SK-N-SH (cell line): ENCODE results near the gene SAE1.

Experiments used
- FOXJ3 ChIP-seq: sonication (generic); formaldehyde crosslinking; IDR thresholded peaks from 2 replicates; pipeline ENCODE4 v1.5.1; 2020; ENCODE audit warnings: mild to moderate bottlenecking, missing genetic modification reagents
- POLR2AphosphoS5 ChIP-seq: IDR thresholded peaks from 2 replicates; pipeline ENCODE4 v1.6.1; 2012; ENCODE audit warnings: low read depth, low read length
- TF ChIP-seq, protein P1 (sequence below): fragments of 200-600 bp; sonication (generic); IDR thresholded peaks from 2 replicates; pipeline ENCODE4 v1.6.1; 2017; ENCODE audit warnings: antibody characterized with exemption, mild to moderate bottlenecking, moderate library complexity

DNA sequence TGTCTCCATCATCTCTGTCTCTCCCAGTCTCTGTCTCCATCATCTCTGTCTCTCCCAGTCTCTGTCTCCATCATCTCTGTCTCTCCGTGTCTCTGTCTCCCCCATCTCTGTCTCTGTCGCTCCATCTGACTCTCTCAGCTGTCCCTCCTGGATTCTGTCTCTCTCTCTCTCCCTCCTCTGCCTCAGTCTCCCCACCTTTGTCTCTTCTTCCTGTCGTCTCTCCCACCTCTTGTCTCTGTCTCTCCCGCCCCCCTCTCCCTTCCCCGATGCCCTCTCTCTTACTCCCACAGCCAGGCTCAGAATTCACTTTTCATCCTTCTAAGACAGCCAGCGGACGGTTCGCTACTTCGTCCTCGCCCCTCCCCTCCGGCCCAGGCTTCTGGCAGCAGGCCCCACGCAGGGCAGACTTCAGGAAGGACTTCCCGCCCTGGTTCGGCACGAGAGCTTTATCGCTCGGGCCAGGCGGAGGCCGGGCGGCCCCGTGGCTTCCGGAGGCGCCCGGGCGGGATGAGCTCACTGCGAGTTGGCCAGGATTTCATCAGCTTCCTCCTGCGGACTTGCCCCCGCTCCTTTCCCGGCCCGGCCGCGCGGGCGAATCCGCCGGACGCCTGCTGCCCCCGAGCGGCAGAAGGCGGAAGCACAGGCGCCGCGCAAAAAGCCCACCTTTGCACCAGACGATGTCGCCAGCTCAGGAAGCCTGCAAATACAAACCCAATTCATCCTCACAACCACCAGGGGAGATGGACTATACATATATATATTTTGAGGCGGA is 113.3 kb downstream of the SAE1 start:
- no peak for TF ChIP-seq FOXJ3 (CRISPR knock-in tag)
- TF ChIP-seq, protein P1, sequence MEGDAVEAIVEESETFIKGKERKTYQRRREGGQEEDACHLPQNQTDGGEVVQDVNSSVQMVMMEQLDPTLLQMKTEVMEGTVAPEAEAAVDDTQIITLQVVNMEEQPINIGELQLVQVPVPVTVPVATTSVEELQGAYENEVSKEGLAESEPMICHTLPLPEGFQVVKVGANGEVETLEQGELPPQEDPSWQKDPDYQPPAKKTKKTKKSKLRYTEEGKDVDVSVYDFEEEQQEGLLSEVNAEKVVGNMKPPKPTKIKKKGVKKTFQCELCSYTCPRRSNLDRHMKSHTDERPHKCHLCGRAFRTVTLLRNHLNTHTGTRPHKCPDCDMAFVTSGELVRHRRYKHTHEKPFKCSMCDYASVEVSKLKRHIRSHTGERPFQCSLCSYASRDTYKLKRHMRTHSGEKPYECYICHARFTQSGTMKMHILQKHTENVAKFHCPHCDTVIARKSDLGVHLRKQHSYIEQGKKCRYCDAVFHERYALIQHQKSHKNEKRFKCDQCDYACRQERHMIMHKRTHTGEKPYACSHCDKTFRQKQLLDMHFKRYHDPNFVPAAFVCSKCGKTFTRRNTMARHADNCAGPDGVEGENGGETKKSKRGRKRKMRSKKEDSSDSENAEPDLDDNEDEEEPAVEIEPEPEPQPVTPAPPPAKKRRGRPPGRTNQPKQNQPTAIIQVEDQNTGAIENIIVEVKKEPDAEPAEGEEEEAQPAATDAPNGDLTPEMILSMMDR = peak; percentile 97
- TF ChIP-seq POLR2AphosphoS5 = peak; percentile 34; the same call in 1 of the 2 replicates
